Activated T-helper 1 cell treated with anti-CD3 and anti-CD28 coated beads, Interleukin-2, amount 50 U/mL, for 16 hours (primary cell): ENCODE measurements around the gene ANO7.

Source experiments
- DNase-seq, 2 donors: peaks; one replicate each; pipeline ENCODE4 v3.0.0-alpha.2; 2020; ENCODE audit warnings: low read depth in 1 of 2, low spot score in 1 of 2

ANO7 gene

DNA sequence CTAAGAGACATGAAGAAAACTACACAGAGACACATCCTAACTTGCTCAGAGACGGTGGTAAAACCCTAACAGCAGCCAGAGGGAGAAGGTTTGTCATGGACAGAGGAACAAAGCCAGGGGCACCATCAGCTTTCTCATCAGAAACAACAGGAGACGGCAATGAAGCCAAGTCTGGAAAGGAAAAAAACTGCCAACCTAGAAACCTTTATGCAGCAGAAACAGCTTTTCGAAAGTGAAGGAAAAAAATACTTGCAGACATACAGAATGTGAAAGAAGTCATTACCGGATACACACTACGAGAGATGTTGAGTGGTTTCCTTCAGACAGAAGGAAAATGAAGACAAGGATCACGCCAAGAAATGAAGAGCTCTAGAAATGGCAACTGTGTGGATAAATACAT is 55.9 kb downstream of the ANO7 start:
- DNase-seq = no peak

- no peak for DNase-seq
Observed at GRCh38 chr2:241248289-241248688, 59.8 kb downstream of the ANO7 start.

DNA sequence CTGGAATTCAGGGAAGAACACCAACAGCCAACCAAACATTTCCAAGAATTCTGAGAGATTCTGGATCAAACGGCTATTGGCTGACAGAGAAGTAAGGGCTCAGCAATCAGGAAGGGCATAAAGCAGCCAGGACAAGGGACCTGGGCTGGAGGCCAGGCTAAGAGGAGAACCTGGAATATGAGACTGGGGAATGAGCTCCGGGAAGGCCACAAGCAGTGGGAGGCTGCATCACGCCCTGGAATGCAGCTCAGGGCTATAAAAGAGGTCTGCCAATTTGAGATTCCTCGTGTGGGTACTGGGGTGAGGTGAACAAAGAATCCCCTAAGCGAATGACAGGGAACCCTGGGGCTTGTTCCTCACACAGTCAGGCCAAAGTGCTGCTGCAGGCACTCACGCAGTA is 60.4 kb downstream of the ANO7 start:
- DNase-seq = no peak

DNA sequence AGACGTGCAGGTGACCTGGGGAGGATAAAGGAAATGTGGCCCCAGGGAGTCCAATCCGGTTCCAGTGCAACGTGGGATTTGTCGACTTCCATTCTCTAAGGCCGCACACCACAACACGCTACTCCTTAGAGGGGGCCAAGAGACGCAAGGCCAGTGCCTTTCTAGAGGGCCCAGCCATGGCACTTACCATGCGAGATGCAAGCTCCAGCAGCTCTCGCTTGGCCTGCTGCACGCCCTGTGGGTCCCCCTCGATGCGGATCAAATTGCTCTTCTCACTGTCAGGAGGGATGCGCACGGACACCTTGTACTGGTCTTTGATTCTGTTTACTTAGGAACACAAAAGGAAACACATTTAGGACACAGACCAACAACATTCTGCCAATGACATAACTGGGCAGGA is 61.2 kb downstream of the ANO7 start:
- DNase-seq = no peak

DNA sequence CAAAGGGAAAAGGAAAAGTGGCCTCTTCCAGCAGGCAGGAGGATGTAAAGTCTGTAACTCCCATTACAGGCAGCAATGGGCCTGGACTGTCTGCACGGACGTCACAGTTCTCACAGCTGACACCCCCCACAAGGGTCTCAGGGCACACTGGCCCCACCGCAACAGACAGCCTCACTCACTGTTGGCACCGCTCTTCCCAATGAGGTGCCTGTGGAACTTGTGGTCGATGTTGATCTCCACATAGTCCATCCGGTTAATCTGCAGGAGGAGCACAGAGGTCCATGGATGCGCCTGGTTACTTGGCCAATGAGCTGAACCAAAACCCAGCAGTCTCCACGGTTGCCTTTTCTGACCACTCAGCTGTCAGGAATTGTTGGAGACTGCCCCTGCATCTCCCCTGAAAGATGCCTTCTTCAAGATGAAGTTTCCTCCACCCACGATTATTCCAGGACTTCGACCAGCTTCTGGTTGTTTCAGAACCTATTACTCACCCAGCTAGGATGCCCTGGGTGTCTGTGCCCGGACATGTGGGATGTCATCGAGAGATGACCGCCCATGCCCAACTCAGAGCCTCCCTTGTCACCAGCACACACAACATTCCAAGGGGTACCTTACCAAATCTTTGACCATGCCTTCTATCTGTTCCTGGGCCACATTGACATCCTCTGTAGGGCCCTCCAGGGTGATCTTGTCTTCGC is 64.5 kb downstream of the ANO7 start:
- no peak for DNase-seq

GRCh38 chr2:241254904-241255351 is 66.5 kb downstream of the ANO7 start:
- DNase-seq = no peak

GRCh38 chr2:241255542-241256167 is 67.2 kb downstream of the ANO7 start:
- DNase-seq = no peak

DNA sequence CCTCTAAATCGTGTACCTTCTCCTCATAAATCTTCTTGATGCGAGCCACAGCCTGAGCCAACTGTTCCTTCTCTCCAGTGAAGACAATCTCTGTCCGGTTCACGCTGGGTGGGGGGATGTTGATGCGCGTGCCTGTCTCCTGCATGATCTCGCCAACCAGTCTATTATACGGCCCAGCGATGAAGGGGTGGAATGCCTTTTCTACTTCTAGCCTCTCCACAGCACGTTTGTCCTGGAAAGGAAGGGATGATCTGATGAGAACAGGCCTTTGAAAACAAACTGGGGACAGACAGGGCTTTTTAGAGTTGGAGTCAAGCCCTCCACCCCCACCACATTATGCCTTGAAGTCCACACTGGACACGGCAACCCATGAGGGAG is 67.7 kb downstream of the ANO7 start:
- DNase-seq = no peak

GRCh38 chr2:241257419-241258032 is 69.0 kb downstream of the ANO7 start:
- DNase-seq = no peak

DNA sequence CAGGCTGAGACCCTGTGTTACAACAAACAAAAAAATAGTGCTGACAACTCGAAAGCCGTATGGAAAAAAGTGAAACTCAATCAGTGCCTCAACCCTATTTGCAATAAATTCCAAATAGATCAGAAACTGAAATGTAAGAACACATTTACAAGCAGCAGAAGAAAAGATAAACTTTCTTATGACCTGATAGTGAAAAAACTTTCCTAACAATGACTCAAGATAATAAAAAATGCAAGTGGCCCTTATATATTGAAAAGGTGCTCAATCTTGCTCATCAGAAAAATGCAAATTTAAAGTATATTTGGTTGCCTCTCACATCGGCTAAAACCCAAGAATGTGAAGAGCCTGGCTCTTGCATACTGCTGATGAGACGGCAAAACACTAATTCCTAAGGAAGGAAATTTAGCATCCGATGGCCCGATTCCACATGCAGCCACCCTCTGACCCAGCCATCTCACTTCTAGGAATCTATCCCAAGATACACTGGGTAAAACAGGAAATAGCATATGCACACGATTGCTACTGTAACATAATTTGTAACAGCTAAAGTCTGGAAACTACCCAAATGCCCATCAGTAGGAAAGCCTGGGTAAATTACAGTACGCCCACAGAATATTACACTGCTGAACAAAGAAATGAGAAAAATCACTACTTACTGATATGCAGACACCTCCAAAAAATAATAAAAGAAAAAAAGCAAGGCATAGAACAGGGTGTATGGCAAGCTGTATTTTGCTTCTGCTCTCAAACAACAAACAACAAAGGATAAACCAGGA is 70.2 kb downstream of the ANO7 start:
- no peak for DNase-seq

- no peak for DNase-seq
Observed at GRCh38 chr2:241260911-241261310, 72.4 kb downstream of the ANO7 start.

- DNase-seq = no peak
Observed at GRCh38 chr2:241261628-241262027, 73.2 kb downstream of the ANO7 start.

DNA sequence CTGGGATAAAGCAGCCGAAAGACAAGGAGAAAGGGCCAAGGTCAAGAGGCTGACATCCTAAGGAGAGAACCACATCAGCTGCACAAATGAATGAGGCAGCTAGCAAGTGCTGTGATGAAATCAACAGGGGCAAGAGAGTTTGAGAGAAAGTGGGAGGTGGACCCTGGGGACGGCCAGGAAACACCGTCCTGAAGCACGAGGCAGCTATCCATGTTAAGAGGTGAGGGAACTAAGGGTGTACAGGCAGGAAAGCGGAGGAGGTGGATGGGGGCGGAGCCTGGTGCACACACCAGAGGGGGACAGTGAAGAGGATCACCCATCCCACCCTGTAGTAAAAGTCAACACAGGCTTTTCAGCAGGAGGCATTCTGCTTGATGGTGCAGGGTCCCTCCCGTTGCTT is 74.6 kb downstream of the ANO7 start:
- no peak for DNase-seq

DNA sequence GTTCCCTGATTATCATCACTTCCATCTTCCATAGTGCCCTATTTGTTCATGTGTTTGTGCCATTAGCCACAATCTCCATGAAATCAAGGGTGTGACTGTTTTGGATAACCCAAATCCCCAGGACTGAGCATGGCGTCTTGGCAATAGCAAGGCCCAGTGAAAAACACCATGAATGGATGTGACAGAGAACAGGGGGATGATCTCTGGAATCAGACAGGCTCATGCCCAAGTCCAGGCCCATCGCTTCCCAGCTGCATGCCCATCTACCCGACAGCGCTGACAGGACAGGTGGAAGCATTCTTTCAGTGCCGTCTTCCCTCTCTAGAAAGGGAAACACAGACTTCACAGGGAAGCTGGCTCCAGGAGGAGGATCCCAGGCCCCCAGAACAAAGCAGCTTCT is 77.0 kb downstream of the ANO7 start:
- no peak for DNase-seq

- no peak for DNase-seq
Observed at GRCh38 chr2:241267249-241268067, 79.0 kb downstream of the ANO7 start.

- DNase-seq = no peak
Observed at GRCh38 chr2:241268306-241268705, 79.8 kb downstream of the ANO7 start.

DNA sequence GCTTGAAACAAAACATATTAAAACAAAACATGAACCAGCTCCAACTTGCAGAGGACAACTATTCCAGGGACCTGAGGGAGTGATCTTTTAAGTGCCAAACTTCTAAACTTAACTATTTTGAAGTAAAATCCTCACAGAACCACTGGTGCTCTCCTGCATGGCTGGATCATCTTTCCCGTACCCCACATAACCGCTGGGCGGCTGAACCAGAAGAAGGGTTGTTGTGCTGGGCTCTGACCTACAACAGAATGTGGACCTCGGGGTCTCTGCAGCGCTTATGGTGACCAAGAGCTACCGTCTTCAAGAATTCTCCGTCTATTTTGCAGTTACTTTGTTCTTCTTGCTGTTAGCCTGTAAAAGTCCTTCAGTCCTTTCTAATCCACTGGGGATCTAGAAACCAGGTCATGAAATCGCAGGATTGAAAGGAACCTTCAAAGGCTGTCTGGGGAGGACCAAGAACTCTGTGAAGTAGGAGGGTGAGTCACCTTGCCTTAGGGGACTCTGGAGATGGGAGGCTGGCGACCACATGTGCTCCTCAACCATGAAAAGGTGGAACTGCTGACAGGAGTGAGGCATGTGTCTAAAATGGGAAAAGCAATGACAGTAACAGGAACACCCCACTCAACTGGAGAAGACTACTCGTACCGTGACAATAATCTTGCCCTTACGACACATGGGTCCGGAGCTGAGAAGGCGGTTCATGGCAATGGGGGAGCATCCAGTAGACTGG is 80.4 kb downstream of the ANO7 start:
- DNase-seq = no peak

DNA sequence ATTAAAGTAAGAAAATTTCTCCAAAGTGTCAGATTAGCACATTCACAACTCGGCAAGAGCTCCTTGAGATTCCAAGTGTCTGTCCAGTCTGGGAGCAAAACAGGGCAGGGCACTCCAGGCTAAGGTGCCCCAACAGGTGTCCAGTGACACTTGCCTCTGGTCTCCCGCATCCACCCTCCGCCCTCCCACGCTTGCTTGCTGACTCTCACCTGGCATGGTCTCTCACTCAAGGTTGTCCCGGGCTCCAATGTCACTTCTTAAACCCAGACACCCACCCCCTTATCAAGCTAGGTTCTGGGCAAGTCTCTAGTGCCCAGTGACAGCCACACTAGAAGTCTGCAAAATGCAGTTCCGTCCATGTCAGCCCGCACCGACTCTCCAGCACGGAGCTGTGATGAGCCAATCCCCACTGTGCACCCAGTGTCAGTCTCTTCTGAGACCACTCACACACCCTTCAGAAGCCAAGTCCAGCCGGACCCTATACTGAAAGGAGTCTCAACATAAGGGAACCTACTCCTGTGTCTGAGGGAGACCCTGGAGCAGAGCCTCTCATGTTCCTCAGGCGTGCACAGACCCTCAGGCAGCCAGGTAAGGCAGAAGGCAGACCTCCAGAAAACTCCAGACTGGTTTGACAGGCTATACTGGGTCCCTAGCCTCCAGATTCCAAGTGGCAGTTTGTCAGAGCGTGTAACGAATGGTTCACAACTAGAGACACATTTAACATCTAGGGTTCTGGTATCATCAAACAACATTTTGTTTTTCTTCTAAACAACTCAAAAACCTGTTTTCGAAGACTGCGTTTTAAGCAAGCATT is 81.4 kb downstream of the ANO7 start:
- no peak for DNase-seq

DNA sequence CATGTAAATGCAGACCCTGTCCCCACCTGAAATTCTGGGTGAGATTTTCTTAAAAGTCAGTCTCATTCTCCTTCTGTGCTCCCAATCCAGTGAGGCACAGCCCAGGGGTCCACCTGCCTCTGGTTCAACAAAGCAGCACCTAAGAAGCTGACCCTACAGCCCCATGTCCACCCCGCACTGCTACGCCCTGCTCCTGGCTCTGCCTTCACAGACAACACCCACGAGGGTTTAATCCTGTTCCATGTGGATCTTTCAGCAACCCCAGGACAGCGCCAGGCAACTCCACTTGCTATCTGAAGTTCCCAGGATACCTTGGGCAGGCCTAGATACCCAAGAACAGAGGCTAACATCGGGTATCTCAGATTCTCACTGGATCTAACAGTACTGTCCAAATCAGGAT is 82.1 kb downstream of the ANO7 start:
- DNase-seq = no peak
